ENCODE results near the gene SNED1.

DNA sequence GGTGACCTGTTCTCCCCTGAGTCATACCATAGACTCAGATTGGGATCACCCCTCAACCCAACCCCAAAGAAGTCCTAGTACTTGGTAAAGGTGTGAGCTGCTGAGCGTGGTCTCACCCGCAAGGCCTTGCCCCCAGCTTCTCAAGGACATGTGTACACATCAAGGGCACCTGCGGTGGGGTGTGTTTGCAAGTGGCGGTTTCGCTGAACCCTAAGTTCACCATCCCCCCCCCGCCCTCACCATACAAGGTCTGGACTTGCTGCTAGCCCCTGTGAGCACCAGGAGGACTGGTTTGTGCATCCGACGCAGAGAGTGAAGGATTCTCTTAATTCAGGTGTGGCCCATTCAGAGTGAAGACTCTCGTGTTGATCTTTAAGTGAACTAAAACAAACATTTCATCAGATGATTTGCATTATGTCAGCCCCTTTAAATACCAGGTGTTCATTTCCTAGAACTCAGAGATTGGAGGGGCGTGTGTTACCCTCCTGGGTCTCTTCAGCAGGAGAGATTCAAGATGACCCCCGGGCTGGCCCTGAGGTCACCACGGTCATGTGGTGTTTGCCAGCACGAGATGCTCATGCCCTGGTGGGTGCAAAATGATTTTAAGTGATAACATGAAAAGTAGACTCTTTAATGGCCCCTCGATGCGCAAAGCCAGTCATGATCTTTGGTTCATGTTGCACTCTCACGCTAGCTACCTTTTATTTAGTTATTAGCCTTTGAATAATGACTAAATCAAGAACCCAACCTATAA, 75.8 kb downstream of the SNED1 start:
- TF ChIP-seq, protein P1, sequence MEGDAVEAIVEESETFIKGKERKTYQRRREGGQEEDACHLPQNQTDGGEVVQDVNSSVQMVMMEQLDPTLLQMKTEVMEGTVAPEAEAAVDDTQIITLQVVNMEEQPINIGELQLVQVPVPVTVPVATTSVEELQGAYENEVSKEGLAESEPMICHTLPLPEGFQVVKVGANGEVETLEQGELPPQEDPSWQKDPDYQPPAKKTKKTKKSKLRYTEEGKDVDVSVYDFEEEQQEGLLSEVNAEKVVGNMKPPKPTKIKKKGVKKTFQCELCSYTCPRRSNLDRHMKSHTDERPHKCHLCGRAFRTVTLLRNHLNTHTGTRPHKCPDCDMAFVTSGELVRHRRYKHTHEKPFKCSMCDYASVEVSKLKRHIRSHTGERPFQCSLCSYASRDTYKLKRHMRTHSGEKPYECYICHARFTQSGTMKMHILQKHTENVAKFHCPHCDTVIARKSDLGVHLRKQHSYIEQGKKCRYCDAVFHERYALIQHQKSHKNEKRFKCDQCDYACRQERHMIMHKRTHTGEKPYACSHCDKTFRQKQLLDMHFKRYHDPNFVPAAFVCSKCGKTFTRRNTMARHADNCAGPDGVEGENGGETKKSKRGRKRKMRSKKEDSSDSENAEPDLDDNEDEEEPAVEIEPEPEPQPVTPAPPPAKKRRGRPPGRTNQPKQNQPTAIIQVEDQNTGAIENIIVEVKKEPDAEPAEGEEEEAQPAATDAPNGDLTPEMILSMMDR (IDR thresholded peaks at IDR 0.05): no peak
- no peak for TF ChIP-seq POLR2A (IDR thresholded peaks at IDR 0.05)
